MCF 10A (cell line): ENCODE measurements around the gene METTL27. TPM values are rescaled to one million over a fixed set of nuclear protein-coding genes. Genes with fewer than 3 reads are reported as not detected.

ENCODE experiments used
- BruUV-seq: library from RNA; stranded (reverse); fragments of 400-500 nt; replicated peaks from 2 replicates; lab custom pipeline; 2021; lab: Mats Ljungman, UMichigan
- CTCF ChIA-PET: fragments of 300-600 bp; sonication (Branson Sonifier 250); formaldehyde crosslinking; extraction: SDS; loops from one replicate; lab custom pipeline; 2021; ENCODE audit warnings: antibody characterized with exemption, inconsistent platforms; lab: Yijun Ruan, JAX
- POLR2A ChIA-PET: fragments of 300-600, 350-650 bp; sonication (Branson Sonifier 250); formaldehyde crosslinking; extraction: SDS; loops from one replicate; lab custom pipeline; 2020; ENCODE audit warnings: antibody characterized with exemption, inconsistent platforms; lab: Yijun Ruan, JAX
- DNase-seq: peaks from one replicate; pipeline ENCODE4 v3.0.0-alpha.2; 2018; ENCODE audit not compliant: unreplicated experiment
- H3K27ac Mint-ChIP-seq: one replicate; pipeline ENCODE4 v1.8.0; 2022; ENCODE audit warnings: mild to moderate bottlenecking, low read depth, mixed read lengths; ENCODE audit not compliant: unreplicated experiment
- H3K27me3 Mint-ChIP-seq: one replicate; pipeline ENCODE4 v1.8.0; 2022; ENCODE audit warnings: mixed read lengths; ENCODE audit not compliant: insufficient read depth, unreplicated experiment
- H3K36me3 Mint-ChIP-seq: one replicate; pipeline ENCODE4 v1.8.0; 2022; ENCODE audit warnings: mild to moderate bottlenecking, moderate library complexity, mixed read lengths; ENCODE audit not compliant: insufficient read depth, unreplicated experiment
- H3K4me1 Mint-ChIP-seq: one replicate; pipeline ENCODE4 v1.8.0; 2022; ENCODE audit warnings: mixed read lengths; ENCODE audit not compliant: insufficient read depth, unreplicated experiment
- H3K4me3 Mint-ChIP-seq: one replicate; pipeline ENCODE4 v1.8.0; 2022; ENCODE audit warnings: mild to moderate bottlenecking, moderate library complexity, mixed read lengths; ENCODE audit not compliant: unreplicated experiment
- H3K9me3 Mint-ChIP-seq: one replicate; pipeline ENCODE4 v1.8.0; 2022; ENCODE audit warnings: mixed read lengths; ENCODE audit not compliant: unreplicated experiment
- intact Hi-C: fragments of 100-400 bp; cut with micrococcal nuclease; formaldehyde crosslinking; loops from 2 replicates; pipeline ENCODE4 v1.14.1; 2022
- total RNA-seq: library from RNA; stranded (reverse); gene quantifications from 2 replicates; pipeline ENCODE4 v1.2.3, GENCODE V29; 2022
- TF ChIP-seq, protein P1 (sequence below): fragments of 200-600 bp; IDR thresholded peaks from one replicate; pipeline ENCODE4 v1.8.0; 2022; ENCODE audit warnings: antibody characterized with exemption, mild to moderate bottlenecking; ENCODE audit not compliant: unreplicated experiment

Gene METTL27
- total RNA-seq, 1 experiment from 2014 or later = 4.4 TPM

DNA sequence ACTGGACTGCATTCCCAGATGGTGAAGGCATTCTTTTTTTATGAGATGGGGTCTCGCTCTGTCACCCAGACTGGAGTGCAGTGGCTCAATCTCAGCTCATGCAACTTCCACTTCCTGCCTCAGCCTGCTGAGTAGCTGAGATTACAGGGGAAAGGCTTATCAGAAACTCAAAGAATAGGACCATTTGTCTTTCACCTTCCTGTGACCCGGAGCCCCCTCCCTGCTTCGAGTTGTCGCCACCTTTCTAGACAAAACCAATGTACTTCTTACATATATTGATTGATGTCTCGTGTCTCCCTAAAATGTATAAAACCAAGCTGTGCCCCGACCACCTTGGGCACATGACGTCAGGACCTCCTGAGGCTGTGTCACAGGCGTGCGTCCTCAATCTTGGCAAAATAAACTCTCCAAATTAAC, 1.8 kb upstream of the METTL27 start:
- Mint-ChIP-seq H3K4me1 (peaks cover 20% of the 10 kb centered on the region), H3K36me3 (no peaks in the 10 kb centered on the region), H3K27me3 (no peaks in the 10 kb centered on the region), H3K4me3 (peak overlapping the region; percentile 5), H3K9me3 (no peaks in the 10 kb centered on the region), H3K27ac (no peak overlapping the region)
- BruUV-seq = no TSS peak
- TF ChIP-seq, protein P1, sequence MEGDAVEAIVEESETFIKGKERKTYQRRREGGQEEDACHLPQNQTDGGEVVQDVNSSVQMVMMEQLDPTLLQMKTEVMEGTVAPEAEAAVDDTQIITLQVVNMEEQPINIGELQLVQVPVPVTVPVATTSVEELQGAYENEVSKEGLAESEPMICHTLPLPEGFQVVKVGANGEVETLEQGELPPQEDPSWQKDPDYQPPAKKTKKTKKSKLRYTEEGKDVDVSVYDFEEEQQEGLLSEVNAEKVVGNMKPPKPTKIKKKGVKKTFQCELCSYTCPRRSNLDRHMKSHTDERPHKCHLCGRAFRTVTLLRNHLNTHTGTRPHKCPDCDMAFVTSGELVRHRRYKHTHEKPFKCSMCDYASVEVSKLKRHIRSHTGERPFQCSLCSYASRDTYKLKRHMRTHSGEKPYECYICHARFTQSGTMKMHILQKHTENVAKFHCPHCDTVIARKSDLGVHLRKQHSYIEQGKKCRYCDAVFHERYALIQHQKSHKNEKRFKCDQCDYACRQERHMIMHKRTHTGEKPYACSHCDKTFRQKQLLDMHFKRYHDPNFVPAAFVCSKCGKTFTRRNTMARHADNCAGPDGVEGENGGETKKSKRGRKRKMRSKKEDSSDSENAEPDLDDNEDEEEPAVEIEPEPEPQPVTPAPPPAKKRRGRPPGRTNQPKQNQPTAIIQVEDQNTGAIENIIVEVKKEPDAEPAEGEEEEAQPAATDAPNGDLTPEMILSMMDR = no peak
- POLR2A ChIA-PET = interaction anchor here (0.6 to 3.0 kb wide), 3 partner anchors 18 to 435 kb away, joined by 4 to 15 read pairs (median 7); partner anchors contain the start of gene ABHD11
- no peak for DNase-seq
- CTCF ChIA-PET = interaction anchor here (0.8 to 2.1 kb wide), 6 partner anchors 10 to 238 kb away, joined by 3 to 12 read pairs (median 4); no protein-coding TSS in a partner anchor
- intact Hi-C loops = no loop called here

DNA sequence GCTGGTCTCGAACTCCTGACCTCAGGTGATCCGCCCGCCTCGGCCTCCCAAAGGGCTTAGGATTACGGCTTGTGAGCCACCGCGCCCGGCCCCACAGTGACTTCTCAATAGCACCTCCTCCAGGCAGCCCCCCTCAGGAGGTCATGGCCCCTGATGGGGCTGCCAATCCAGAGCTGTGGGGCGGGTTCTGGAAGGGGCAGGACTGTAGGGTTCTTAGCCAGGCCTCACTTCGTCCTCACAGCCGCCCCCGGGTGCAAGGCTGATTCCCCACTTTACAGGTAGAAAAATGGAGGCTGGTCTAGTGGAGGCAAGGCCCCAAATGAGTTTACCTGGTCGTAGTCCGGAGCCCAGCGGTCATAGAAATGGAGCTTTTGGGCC, 638 bp downstream of the METTL27 start:
- intact Hi-C loops = no loop called here
- TF ChIP-seq, protein P1 = no peak
- CTCF ChIA-PET = interaction anchor here (0.6 to 2.1 kb wide), 3 partner anchors 9 to 107 kb away, joined by 3 to 6 read pairs (median 6); no protein-coding TSS in a partner anchor
- Mint-ChIP-seq H3K27ac (peak overlapping the region; percentile 78), H3K4me1 (peaks cover 22% of the 10 kb centered on the region), H3K9me3 (no peaks in the 10 kb centered on the region), H3K27me3 (no peaks in the 10 kb centered on the region), H3K4me3 (peak overlapping the region; percentile 86), H3K36me3 (no peaks in the 10 kb centered on the region)
- POLR2A ChIA-PET = interaction anchor here (1.0 to 3.8 kb wide), 6 partner anchors 9 to 36 kb away, joined by 3 to 16 read pairs (median 6); no protein-coding TSS in a partner anchor
- no TSS peak for BruUV-seq
- peak; percentile 36 for DNase-seq

DNA sequence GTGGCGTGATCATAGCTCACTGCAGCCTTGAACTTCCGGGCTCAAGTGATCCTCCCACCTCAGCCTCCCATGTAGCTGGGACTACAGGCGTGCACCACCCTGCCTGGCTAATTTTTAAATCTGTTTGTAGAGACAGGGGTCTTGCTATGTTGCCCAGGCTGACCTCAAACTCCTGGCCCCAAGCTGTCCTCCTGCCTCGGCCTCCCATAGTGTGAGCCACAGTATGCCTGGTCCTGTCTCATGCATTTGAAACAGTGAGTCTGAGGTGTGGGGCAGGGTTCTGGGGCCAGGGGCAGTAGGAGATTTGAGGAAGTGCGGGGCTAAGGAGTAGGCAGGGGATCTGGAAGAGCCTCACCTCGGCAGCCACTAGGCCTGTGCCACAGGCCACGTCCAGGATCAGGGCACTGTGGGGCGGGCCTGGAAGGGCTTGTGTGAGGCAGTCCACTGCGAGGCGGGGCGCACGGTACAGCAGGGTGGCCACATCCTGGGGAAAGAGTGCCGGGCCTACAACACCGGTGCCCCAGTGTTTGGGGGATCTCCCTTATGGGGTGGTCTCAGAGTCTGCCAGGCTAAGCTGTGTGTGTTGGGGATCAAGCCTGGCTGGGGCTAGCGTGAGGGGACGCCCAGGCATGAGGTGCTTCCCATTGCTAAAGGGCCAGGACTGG, 1.5 kb downstream of the METTL27 start:
- Mint-ChIP-seq H3K9me3 (no peaks in the 10 kb centered on the region), H3K27me3 (no peaks in the 10 kb centered on the region), H3K27ac (no peak overlapping the region), H3K36me3 (no peaks in the 10 kb centered on the region), H3K4me3 (peak overlapping the region; percentile 39), H3K4me1 (peaks cover 17% of the 10 kb centered on the region)
- ChIA-PET CTCF (interaction anchor here (0.5 to 2.1 kb wide), 4 partner anchors 10 to 408 kb away, joined by 3 to 6 read pairs (median 4); no protein-coding TSS in a partner anchor), POLR2A (interaction anchor here (1.0 to 3.8 kb wide), 2 partner anchors 10 to 18 kb away, joined by 3 to 16 read pairs; no protein-coding TSS in a partner anchor)
- DNase-seq = no peak
- no TSS peak for BruUV-seq
- intact Hi-C loops = no loop called here
- TF ChIP-seq, protein P1 = no peak
